NCI-H460 (cell line): ENCODE results near the gene EIF2A. TPM values are rescaled to one million over a fixed set of nuclear protein-coding genes. Genes with fewer than 3 reads are reported as not detected.
"Not testable (repeated sequence)": the region's sequence is repeated elsewhere in the genome, so short reads cannot be mapped to it uniquely, and the experiment has no call there.

ENCODE experiments used
- DNase-seq: peaks from one replicate; pipeline ENCODE4 v3.0.0-alpha.2; 2016; ENCODE audit warnings: low read depth; ENCODE audit errors: extremely low read depth
- total RNA-seq: library from RNA; depleted of rRNA; stranded (reverse); fragments of >200 nt; shearing (Covaris generic); gene quantifications from 2 replicates; pipeline ENCODE4 v1.2.3, GENCODE V29; 2014

Gene EIF2A
- total RNA-seq, 1 experiment from 2014 or later, result 192 TPM

DNA sequence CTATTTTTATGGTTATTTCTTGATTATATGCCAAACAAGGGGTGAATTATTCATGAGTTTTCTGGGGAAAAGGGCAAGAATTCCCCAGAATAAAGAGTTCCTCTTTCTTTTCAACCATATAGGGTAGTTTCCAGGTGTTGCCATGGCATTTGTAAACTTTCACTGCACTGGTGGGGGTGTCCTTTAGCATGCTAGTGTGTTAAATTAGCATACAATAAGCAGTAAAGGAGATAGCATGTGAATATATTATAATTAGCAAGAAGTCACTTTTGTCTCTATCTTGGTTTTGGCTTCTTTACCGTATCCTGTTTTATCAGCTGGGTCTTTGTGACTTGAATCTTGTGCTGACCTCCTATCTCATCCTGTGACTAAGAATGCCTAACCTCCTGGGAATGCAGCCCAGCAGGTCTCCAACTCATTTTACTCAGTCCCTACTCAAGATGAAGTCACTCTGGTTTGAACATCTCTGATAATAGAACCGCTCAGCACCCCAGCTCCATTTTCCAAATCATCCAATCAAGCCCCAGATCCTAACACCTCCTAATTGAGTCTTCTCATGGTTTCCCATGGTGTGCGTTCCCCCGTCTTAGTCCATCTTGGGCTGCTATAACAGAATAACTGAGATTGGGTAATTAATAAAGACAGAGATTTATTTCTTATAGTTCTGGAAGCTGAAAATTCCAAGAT lies 53.2 kb downstream of the EIF2A start:
- no peak for DNase-seq

GRCh38 chr3:150600647-150601530 lies 54.3 kb downstream of the EIF2A start:
- not testable (repeated sequence) for DNase-seq

GRCh38 chr3:150602426-150603152 lies 56.0 kb downstream of the EIF2A start:
- no peak for DNase-seq

DNA sequence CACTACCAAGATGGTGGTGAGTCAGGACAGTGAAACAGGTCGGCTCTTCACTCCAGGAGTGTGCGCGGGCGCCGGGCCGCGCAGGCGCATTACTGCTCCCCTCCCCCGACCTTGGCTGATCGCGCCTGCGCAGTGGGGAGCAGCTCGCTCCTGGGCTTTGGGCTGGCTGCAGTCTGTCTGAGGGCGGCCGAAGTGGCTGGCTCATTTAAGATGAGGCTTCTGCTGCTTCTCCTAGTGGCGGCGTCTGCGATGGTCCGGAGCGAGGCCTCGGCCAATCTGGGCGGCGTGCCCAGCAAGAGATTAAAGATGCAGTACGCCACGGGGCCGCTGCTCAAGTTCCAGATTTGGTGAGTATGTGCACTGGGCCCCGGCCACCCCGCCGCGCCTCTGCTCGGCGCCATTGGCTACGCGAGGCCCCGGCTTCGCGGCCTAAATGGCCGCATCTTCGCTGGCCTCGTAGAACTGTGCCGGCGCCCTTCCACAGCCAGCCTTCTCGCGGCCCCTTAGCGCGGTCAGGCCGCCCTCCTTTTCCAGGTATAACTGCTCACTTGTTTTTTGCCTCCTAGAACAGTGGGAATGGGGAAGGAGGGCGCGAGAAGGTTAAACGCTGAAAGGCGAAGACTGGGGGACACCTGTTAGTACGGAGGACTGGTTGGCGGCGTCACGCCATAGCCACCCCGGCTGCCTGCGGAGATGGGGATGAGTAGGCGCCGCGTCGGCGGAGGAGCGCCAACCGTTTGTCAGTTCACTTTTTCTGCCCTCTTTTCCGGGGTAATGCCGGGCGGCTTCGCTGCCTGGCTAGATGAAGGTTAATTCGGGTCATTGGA lies 56.8 kb downstream of the EIF2A start, which contains the start of gene SELENOT:
Gene SELENOT (plus strand): TSS at position 169 of the 827 bp plus-strand sequence. CDS start 42 bp downstream, at position 211.
- DNase-seq, result peak; percentile 92

DNA sequence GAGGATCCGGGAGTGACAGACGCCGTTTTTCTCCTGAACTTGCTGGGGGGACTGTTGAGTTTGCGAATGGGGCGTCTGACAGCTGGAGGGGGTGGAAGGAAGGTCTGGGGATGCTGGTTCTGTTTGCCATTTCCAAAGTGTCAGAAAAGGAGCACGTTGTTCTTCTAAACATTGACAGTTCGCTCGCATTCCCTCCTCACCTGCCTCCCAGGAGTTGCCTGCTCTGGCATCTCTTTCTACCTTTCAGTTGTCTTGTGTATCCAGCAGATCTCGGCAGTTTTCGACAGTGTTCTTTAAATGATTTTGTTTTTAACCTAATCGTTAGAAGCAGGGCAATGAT lies 57.4 kb downstream of the EIF2A start:
- peak; percentile 12 for DNase-seq

DNA sequence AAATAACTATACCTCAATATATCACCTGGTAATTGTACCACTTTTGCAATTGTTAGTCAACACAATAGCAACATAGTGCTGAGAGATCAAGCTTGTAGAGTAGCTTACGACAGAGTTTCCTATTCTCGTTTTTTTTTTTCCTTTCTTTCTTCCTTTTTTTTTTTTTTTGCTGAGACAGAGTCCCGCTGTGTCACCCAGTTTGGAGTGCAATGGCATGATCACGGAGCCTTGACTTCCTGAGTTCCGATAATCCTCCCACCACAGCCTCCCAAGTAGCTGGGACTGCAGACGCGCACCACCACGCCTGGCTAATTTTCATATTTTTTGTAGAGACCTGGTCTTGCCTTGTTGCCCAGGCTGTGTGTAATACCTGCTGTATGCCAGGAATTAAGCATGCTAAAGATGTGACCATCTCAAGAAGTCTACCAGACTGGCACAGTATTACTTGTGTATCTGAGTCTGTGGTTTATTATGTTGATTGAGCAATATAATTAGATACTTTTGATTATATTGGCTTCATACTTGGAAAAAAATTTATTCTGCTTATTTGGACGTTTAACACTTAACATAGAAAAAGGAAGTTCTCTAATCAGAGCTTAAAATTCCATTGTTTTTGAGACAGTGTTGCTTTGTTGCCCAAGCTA lies 59.5 kb downstream of the EIF2A start:
- DNase-seq, result no peak

DNA sequence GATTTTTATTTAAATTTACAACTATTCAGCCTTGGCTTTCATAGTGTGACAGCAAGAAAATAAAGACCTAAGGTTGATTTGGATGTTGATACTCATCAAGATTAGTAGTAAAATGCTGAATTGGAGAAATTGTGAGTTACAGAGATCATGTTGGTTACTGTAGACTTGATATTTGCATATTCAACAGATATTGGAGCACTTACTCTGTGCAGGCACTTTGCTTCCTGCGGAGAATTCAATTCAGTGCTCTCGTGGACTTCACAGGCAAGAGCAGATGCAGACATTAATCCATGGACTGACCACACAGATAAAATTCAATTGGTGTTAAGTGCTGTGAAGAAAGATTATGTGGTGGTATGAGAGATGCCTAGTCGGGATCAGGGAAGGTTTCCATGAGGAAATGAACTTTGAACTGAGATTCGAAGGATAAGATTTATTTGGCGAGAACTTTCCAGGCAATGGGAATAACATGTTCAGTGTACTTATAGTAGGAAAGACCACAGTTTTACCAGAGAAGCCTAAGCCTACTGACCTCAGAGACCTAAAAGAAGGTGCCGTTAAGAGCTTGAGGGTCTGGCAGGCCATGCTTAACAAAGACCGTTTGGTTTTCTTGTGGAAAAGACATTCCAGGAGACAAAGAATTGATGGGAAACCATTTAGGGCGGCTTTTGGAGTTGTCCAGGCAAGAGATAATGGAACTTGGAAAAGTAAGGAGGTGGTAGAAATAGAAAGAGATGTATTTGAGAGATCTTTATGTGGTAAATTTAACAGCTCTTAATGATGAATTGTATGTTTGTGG lies 60.9 kb downstream of the EIF2A start:
- no peak for DNase-seq

DNA sequence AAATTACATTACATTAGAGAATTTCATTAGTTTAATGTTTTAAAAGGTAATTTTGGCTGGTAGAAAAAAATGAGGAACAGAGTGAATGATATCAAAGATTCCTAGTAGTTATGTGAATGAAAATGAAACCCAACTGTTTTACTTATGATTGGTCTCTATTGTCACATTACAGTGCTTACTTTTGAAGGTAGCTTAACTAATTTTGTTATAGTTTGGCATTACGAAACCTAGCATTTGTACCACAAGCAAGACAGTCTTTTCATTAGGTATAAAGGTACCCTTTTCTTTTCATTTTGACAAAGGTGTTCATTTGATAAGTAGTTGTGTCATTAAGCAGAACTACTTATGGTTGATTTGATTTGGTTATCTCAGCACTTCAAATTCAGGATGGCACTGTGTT lies 63.4 kb downstream of the EIF2A start:
- DNase-seq, result no peak

- no peak for DNase-seq
Measured at GRCh38 chr3:150610785-150611184, 64.2 kb downstream of the EIF2A start.

- DNase-seq, result no peak
Measured at GRCh38 chr3:150611666-150612065, 65.1 kb downstream of the EIF2A start.

DNA sequence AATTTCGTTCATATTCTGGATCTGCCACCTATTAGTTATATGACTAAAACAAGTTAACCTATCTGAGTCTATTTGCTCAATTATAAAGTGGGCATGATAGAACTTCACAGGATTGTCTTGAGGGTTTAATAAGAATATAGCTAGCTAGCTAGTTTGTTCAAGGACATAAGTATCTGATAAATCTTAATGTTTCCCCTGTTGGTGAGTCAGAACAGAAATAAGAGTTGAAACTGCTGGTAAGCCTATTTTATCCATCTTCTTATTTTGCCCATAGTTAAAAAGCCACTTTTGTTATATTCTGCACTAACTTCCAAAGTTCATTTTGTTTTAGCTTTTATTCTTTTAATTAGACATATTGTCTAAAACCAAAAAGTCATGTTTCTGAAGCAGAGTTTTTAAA lies 65.9 kb downstream of the EIF2A start:
- DNase-seq, result no peak

DNA sequence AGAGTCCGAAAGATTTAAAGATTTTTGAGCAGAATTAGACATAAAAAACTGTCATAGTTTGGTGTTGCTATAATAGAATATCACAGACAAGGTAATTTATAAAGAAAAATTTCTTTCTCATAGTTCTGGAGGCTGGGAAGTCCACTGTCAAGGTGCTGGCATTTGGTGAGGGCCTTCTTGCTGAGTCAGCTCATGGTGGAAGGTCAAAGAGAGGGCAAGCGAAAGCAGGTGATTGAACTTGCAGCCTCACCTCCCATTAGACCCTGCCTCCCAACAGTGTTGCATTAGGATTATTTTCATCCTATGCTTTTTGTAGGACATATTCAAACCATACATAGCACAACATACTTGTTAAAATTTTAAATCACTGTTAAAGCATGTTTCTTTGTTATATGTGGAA lies 66.4 kb downstream of the EIF2A start:
- no peak for DNase-seq

- DNase-seq, result no peak
Measured at GRCh38 chr3:150613709-150614480, 67.3 kb downstream of the EIF2A start.

DNA sequence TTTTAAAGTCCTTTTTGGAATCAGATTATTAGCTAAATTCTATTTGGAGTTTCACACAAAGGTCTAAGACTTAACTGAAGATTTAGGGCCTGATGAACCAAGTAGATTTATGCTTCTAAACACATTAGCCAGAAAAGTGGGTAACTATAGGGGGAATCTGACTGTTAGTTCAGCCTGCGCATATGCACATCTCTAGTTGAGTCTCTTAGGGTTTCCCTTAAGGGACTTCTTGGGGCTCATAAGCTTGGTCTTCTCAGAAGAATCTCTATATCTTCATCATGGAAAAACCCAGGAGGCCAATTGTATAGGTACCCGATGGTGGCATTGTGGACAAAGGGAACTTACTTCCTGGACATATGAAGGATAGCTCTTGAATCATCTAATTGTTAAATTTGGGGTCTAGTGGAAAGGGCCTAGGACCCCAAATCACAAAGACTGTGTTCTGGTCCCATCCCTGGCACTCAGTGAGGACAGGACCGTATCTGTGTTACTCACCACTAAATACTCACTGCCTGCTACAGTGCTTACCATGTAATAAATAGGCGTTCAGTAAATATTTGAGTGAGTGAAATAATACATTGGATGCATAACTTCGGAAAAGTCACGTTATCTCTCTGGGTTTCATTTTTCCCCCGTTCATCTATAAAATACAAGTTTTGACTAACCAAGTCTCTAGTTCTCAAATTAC lies 73.6 kb downstream of the EIF2A start:
- DNase-seq, result no peak

DNA sequence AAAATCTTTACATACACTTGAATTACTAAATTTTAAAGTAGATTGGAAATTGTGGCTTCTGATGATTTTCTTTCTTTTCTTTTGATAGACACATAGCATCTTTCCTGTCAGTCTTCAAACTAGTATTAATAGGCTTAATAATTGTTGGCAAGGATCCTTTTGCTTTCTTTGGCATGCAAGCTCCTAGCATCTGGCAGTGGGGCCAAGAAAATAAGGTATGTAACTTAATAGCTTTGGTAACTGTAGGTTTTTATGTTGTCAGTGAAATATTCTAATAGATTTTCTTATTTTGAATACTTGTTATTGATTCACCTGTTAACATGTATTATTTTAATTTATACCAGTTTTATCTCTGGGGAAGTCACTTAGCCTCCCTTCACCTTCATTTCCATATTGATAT lies 76.4 kb downstream of the EIF2A start:
- not testable (repeated sequence) for DNase-seq

DNA sequence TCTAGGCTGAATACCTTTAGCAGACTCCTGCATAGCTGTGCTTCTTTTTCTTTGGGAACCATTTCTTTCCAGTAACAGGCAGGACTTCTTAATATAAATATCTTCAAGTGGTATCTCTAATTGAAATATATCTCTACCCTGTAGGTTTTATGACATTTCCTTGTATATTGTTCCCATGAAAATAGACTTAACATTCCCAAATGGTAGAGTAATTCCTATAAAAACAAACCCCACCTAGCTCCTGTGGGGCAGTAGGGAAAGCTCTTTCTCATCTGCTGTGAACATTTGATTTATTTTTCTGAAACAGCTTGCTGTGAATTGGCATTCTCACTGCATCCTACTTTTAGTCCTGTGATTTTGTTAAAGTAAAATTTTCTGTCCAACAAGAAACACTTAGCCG lies 77.4 kb downstream of the EIF2A start:
- DNase-seq, result no peak

- DNase-seq, result no peak
Measured at GRCh38 chr3:150626148-150626930, 79.8 kb downstream of the EIF2A start.
